HG02588 (cell line): ENCODE data around the gene WFDC8.

ENCODE experiments used
- ATAC-seq: cut with Tn5 transposase; IDR thresholded peaks from one replicate; pipeline ENCODE4 v1.9.1; 2021; ENCODE audit warnings: mild to moderate bottlenecking, moderate library complexity; ENCODE audit not compliant: unreplicated experiment

The WFDC8 gene

DNA sequence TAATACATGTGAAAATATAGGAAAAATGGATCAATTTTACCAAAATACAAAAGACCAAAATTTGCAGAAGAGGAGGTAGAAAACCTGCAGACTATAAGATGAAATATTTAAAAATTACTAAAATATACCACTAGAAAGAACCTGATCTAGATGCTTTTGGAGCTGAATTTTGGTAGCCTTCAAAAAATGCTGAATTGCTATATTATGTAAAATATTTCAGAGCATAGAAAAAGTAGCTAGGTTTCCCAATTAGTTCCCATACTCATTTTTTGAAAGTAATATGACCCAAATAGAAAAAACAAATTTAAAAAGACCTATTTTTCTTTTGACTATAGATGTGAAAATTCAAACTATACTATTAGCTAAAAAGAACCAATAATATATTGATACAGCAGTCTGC is 28.3 kb downstream of the WFDC8 start:
- ATAC-seq, result no peak

- ATAC-seq, result no peak
Observed at GRCh38 chr20:45548410-45548809, 30.7 kb downstream of the WFDC8 start.

- no peak for ATAC-seq
Observed at GRCh38 chr20:45547206-45547770, 31.8 kb downstream of the WFDC8 start, which contains the start of gene EPPIN. Gene EPPIN (minus strand): TSS chr20:45547401. CDS start chr20:45547357, 44 bp downstream.

DNA sequence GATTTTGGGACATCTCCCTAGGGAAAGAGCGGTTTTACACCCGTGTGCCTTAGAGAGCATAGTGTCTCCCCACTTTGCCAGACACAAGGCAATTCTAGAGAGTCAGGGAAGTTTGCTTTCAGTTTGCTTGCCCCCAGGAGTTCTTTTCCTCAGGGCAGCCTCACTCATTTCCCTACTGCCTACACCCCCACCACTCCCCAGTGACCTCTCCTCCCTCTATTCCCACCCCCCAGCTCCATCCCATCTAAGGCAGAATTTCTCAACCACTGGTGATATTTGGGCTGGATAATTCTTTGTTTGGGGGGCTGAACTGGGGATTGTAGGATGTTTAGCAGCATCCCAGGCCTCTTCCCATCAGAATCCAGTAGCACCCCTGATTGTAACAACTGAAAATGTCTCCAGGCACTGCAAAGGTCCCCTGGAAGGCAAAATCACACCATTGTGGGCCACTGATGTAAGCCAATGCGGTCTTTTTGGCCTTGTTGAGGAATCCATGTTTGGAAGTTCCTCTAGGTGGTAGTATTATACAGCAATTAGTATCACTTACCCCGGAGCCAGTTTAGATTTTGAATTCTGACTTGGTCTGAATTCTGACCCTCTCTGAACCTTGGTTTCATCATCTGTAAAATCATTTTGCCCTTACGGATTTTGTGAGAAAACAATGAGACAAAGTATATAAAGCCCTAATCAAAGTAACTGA is 33.2 kb downstream of the WFDC8 start:
- no peak for ATAC-seq

DNA sequence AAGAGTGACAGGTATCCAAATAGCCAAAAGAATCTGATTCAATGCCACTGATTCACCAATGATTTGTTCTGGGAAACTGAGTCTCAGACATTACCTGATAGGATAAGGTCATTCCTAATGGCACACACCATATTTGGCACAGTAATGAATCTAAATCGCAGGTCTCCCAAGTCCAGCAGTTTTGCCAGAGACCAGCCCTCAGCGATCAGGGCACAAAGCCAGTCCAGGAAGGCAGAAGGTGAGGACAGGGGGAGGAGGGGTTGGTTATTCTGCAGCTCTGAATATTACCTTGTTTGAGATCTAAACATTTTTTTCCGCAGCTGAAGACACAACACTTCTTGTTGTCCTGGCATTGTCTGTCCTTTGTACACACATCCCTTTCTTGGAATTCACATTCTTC is 33.7 kb downstream of the WFDC8 start:
- ATAC-seq, result no peak

DNA sequence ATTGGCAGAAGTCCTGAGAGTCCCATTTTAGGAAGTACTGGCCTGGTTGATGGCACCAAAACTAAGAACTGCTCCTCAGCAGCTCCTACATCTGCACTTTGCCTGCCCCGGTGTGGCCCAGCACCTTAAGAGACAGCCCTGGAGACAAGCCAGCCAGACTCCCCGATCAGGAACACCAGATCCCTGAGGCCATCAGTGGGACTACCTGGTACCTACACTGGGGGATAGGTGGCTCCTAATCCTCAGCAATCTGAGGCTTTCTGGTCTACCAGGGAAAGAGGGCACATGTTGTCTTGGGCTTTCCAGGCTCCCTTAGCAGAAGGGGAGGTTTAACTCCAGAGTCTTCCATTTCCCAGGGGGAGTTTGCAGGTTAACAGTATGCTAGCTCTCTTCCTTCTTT is 39.7 kb downstream of the WFDC8 start, which contains the start of gene WFDC6:
WFDC6 (minus strand) TSS at position 101 of the 400 bp plus-strand sequence; CDS start at position 26, 75 bp downstream.
- no peak for ATAC-seq

DNA sequence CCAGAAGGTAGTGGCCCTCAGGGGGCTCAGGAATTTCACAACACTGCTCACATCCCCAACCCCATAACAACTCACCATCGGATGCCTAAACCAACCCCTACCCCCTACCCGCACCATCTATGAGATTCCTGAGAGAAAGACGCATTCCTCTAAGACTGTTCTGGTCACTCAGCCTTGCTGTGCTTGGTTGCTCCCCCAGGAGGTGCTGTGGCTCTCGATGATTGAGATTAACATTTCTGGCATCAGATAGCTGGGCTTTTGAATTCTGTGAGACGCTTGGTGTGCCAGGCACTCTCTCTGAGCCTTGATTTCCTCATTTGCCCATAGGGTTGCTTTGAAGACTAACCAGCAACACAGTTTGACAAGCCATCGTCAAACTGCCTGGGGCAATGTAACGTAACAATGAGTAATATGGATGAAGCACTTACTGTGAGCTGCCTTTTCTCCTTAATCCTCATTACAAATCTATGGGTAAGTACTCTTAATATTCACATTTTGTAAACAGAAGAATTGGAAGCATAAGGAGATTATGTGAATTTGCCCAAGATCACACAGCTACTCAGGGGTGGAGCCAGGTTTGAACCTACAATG is 40.8 kb downstream of the WFDC8 start:
- ATAC-seq, result no peak

DNA sequence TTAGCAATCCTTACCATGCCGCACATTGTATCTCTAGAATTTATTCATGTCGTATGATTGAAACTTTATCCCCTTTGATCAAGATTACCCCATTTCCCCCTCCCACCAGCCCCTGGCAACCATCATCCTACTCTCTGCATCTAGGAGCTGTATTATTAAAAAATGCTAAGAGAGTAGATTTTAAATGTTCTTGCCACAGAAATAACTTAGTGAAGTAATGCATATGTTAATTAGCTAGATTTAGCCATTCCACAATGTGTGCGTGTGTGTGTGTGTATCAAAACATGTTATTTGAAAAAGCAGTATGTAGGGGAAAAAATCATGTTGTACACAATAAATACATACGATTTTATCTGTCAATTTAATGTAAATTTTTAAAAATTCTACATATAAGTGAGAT is 51.8 kb downstream of the WFDC8 start:
- ATAC-seq, result no peak

DNA sequence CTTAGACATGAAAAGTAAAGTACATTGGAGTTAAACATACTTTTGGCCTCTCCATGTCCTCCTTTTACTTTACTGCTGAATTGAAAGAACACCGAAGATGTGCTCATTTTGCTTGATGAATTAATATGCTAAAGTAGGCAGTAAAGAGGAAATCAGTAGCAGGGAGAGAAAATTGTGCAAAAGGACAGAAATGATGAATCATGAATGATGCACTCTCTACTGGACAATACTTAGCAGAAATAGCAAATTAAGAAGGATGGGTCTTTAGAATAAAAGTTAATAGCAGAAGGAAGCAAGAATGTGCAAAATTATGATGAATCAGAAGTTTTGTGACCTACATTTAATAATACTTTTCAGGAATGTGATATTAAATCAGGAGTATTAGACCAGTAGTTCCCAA is 55.3 kb downstream of the WFDC8 start:
- no peak for ATAC-seq

DNA sequence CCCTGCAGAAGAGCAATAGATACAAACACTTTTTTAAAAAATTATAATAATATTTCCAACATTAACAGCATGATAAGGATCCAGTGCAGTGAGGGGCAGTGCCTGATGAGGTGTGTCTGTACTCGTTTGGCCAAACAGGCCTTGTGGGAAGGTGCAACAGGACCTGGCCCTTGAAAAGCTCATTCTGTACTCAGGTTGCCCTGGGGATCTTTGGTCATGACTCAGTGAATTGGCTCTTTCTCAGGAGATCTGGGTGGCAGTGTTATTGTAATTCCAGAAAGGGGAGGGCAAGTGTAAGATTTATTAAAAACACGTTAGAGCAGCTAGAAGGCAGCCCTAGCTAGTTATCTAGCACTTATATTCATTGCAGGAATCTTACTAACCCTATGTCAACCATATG is 60.8 kb downstream of the WFDC8 start:
- no peak for ATAC-seq

DNA sequence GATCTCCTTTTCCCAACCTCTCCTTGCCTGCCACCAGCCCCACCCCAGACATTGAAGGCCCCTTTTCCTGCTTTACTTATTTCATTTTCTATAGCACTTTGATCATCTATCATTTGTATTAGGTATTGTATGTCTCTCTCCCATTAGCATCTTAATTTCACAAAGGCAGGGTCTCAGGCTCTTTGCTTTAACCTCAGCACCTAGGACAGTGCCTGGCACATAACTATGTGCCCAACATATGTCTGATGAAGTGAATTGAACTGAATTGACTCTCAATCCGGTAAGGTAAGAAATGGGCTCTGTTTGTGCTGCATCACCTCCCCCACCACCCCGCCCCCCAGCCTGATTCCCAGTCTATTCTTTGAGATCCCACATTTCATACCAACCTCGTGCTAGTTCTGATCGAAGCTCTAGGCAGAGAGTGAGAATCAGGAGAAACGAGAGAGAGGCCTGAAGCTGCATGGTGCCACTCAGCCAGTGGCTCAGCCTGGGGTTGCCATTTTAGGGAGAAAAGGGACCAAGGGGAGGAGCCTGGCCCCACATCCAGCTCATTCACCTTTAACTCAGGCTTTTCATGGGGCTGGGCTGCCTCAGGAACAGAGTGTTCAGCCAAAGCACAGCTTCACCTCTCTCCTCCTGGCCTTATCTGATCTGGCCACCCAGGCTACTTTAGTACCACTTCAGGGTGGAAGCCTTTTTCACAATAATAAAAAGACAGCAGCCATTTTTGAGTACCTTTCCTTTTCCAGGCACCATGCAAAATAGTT is 63.8 kb downstream of the WFDC8 start, which contains the start of gene SPINT3:
SPINT3 (minus strand) TSS at position 476 of the 767 bp plus-strand sequence; CDS start at position 462, 14 bp downstream.
- ATAC-seq, result no peak

GRCh38 chr20:45510242-45510862 is 68.7 kb downstream of the WFDC8 start:
- ATAC-seq, result no peak

DNA sequence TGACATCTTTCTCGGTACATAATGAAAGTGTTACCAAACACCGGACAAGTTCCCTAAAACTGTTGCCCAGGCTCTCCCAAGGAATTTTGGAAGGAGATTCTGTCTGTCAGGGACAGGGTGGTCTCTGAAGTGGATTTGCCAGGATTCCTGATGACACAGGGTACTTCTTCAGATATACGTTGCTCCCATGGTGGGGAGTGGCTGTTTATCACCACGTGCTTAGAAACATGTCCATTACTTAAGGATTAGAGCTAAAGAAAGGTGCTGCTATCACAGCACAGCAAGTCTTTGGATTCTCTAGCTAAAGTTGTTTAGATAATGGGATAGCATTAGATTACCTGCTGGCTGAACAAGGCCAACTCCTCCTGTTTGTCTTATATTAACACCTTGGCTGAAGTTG is 70.0 kb downstream of the WFDC8 start:
- ATAC-seq, result no peak

DNA sequence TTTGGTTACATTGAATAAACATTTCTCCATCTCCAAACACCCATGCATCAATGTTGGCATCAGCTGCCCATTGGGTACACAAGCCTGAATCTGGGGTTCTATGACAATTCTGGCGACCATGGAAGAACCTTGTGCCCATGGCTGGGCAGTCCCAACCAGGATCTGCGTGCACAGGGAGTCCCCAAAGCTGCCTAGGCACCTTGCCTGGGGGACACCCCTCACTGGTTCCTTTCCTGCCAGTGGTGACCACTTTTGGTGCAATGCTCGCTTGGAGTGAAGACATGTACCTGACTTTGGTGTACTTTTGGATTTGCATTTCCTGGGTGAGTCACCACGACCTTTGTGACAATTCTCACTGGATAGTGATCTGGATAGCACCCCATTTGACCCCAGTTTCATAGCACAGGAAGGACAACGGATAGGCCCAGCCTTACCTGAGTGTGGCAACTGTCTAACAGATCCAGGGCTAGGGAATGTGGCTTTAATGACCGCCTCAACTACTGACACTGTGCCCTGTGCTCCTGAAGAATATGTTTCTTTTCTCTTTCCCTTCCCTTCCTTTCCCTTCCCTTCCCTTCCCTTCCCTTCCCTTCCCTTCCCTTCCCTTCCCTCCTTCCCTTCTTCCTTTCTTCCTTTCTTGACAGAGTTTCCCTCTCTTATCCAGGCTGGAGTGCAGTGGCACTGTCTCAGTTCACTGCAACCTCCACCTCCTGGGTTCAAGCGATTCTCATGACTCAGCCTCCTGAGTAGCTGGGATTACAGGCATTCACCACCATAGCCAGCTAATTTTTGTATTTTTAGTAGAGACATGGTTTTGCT is 70.8 kb downstream of the WFDC8 start:
- no peak for ATAC-seq

DNA sequence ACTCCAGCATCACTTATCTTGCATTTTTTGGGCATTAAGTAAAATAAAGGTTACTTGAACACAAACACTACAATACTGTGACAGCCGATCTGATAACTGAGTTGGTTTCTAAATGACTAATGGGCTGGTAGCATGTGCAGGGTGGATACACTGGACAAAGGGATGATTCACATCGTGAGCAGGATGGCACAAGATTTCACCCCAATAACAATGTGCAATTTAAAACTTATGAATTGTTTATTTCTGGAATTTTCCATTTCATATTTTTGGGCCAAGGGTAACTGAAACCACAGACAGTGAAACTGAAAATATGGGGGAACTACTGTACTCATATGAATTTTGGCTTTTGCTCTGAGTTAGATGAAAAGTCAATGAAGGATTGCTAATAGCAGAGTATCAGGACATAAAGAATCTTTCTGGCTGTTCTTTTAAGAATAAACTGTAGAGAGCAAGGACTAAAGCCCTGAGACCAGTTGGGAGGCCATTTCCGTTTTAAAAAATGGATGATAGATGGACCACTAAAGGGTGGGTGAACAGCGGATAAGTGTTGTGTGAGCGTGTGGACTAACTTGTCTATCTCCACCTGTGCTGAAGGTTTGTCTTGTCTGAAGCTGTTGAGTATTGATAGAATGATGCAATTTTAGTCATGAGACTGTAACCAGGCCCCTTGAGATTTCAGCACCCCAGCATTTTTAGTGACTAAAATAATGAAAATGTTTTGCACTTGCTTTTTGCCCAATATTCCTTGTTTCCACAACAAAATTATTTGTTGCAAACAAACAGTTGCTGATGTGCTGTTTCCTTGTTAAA is 71.9 kb downstream of the WFDC8 start:
- no peak for ATAC-seq

DNA sequence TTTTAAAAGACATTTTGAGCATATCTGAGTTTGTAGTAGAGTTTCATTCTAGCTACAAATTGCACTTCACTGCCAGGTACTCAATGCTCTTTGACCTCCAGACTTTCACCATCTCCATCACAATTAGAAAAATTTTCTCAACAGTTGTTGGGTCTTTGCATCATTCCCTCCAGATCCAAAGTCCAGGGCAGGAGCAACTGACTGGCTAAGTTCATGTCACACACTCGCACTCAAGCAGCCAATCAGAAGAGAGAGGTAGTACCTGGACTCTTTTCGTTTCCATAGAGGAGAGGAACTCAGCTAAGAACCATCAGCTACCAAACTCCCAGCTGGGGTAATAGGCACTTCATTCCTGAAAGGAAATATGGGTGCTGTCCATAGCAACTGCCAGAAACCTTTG is 72.7 kb downstream of the WFDC8 start:
- no peak for ATAC-seq

- ATAC-seq, result no peak
Observed at GRCh38 chr20:45503403-45503802, 75.7 kb downstream of the WFDC8 start.

GRCh38 chr20:45502561-45502960 is 76.5 kb downstream of the WFDC8 start:
- no peak for ATAC-seq
